Activated CD4-positive, alpha-beta T cell treated with anti-CD3 and anti-CD28 coated beads, Interleukin-2, amount 10 ng/mL, durations not matched to agents 7 days and 5 days (primary cell): Measurements from ENCODE around the gene FMN1. TPM values are rescaled to one million over a fixed set of nuclear protein-coding genes. Genes with fewer than 3 reads are reported as not detected.

Source experiments
- CTCF ChIA-PET: fragments of 350-600 bp; sonication (Branson Sonifier 250); formaldehyde crosslinking; loops from one replicate; lab custom pipeline; 2021; ENCODE audit warnings: antibody characterized with exemption; lab: Charles Lee
- POLR2A ChIA-PET: fragments of 350-600 bp; sonication (Branson Sonifier 250); formaldehyde crosslinking; loops from one replicate; lab custom pipeline; 2021; ENCODE audit warnings: antibody characterized with exemption; lab: Charles Lee
- DNase-seq: peaks from one replicate; pipeline ENCODE4 v3.0.0-alpha.2; 2020
- H3K27ac Mint-ChIP-seq: one replicate; pipeline ENCODE4 v1.8.0; 2021; ENCODE audit warnings: mild to moderate bottlenecking, moderate library complexity, mixed read lengths
- H3K27me3 Mint-ChIP-seq: one replicate; pipeline ENCODE4 v1.8.0; 2021; ENCODE audit warnings: mixed read lengths
- H3K36me3 Mint-ChIP-seq: one replicate; pipeline ENCODE4 v1.8.0; 2021; ENCODE audit warnings: low read depth, mixed read lengths
- H3K4me1 Mint-ChIP-seq: one replicate; pipeline ENCODE4 v1.8.0; 2021; ENCODE audit warnings: mixed read lengths
- H3K4me3 Mint-ChIP-seq: one replicate; pipeline ENCODE4 v1.8.0; 2021; ENCODE audit warnings: mild to moderate bottlenecking, moderate library complexity, mixed read lengths
- H3K9me3 Mint-ChIP-seq: one replicate; pipeline ENCODE4 v1.8.0; 2021; ENCODE audit warnings: mixed read lengths
- total RNA-seq, 2 experiments: library from RNA; stranded (reverse); gene quantifications; one replicate each; pipeline ENCODE4 v1.2.3, GENCODE V29; 2021

FMN1 gene
- total RNA-seq, 2 experiments from 2014 or later, result 0.04 to 0.12 TPM

DNA sequence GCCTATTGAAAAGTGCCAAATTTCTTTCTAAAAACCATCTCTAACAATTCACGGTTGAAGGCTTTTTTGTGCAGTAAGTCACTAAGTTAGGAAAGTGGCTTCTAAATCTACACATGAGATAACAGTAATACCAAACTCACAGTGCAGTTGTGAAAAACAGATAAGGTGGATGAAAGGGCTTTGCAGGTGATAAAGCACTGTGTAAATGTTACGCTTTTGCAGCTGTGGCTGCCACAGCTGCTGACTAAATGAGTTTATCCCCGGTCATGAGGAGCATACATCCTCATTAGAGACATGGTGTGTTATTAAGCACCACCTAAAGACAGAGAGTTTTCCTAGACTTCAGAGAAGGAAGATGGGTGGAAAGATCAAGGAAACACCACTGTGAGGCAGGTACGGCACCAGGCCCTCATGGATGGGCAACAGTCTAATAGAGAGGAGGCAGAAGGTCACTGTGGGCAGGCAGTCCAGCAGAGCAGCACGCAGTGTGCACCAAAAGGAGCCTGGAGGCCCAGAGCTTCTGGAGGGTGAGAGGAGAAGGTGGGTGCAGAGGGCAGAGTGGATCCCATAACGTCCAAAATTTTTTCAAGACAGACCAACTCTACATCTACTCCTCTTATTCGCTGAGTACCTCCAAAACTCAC, 68.5 kb downstream of the FMN1 start:
- POLR2A ChIA-PET, result no interaction called here
- no peak for DNase-seq
- CTCF ChIA-PET, result no interaction called here
- Mint-ChIP-seq H3K36me3 (no peaks in the 10 kb centered on the region), H3K27me3 (no peaks in the 10 kb centered on the region), H3K4me3 (no peak overlapping the region), H3K4me1 (peaks cover 18% of the 10 kb centered on the region), H3K27ac (peak overlapping the region; percentile 36), H3K9me3 (peaks cover 7% of the 10 kb centered on the region)

DNA sequence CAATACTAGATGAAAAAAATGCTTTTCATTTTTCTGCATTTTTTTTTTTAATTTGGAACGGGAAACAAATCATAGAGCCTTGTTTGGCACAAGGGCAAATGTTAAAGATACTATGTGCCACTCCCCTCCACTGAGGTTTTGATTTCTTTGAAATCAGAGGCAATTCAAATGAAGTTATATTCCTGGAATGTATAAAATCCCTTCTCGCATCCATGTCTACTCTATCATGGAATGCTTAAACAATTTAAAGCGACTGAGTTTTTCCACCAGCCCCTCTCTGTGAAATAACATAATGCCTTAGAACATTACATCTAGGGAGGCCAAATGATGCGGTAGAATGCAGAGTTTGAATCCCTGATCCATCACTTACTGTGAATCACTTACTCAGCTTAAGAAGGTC, 69.7 kb downstream of the FMN1 start:
- ChIA-PET POLR2A (no interaction called here), CTCF (interaction anchor here (1.1 kb wide), 1 partner anchor 17 kb away, joined by 3 read pairs; no protein-coding TSS in a partner anchor)
- Mint-ChIP-seq H3K27me3 (peaks cover 1% of the 10 kb centered on the region), H3K36me3 (no peaks in the 10 kb centered on the region), H3K27ac (no peak overlapping the region), H3K4me3 (no peak overlapping the region), H3K9me3 (peaks cover 7% of the 10 kb centered on the region), H3K4me1 (peaks cover 18% of the 10 kb centered on the region)
- no peak for DNase-seq

GRCh38 chr15:33124279-33124678, 70.2 kb downstream of the FMN1 start:
- Mint-ChIP-seq H3K4me1 (peaks cover 18% of the 10 kb centered on the region), H3K4me3 (no peak overlapping the region), H3K27me3 (peaks cover 4% of the 10 kb centered on the region), H3K27ac (no peak overlapping the region), H3K36me3 (no peaks in the 10 kb centered on the region), H3K9me3 (peaks cover 7% of the 10 kb centered on the region)
- CTCF ChIA-PET, result interaction anchor here (1.1 to 1.6 kb wide), 2 partner anchors 13 to 17 kb away, joined by 3 read pairs; no protein-coding TSS in a partner anchor
- POLR2A ChIA-PET, result no interaction called here
- DNase-seq, result no peak

DNA sequence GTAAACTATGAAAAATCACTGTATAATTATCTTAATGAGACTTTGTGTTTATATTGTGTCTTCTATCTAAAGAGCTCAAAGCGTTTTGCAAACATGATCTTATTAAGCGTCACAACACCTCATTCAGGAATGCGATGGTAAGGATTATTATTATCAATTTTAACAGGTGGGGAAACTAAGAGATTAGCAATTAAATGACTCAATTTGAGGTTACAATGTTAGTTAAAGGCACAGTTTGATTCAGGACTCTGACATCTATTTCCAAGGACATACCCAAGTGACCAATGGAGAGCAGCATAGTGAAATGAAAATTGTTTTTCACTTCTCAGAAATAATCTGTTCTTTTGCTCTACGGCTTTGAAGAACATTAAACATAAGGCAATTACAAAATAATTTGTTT, 74.6 kb downstream of the FMN1 start:
- CTCF ChIA-PET, result no interaction called here
- DNase-seq, result no peak
- no peaks in the 10 kb centered on the region for H3K4me1 Mint-ChIP-seq
- H3K9me3 Mint-ChIP-seq, result no peaks in the 10 kb centered on the region
- POLR2A ChIA-PET, result no interaction called here
- H3K36me3 Mint-ChIP-seq, result no peaks in the 10 kb centered on the region
- H3K4me3 Mint-ChIP-seq, result no peak overlapping the region
- H3K27me3 Mint-ChIP-seq, result peaks cover 13% of the 10 kb centered on the region
- H3K27ac Mint-ChIP-seq, result no peak overlapping the region

DNA sequence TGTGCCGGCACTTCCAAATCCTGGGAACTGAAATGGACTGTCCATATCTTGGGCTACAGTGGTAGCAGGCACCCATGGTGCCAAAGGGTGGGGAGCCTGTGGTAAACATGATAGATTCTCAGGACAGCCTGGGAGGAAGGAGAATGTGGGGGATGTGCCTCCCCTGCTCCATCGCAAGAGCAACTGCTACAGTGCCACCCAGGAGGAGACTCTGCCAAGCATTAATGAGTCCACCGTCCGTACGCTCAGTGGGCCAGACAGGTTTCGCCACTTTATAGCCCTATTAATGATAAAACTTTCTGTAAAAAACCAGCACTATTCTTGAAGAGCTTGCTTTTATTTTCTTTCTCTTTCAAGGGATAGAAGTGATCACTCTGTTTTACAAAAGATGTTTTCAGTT, 75.2 kb downstream of the FMN1 start:
- Mint-ChIP-seq H3K36me3 (no peaks in the 10 kb centered on the region), H3K4me3 (no peak overlapping the region), H3K27ac (no peak overlapping the region), H3K27me3 (peaks cover 13% of the 10 kb centered on the region), H3K9me3 (no peaks in the 10 kb centered on the region), H3K4me1 (no peaks in the 10 kb centered on the region)
- ChIA-PET CTCF (no interaction called here), POLR2A (no interaction called here)
- DNase-seq, result no peak

- Mint-ChIP-seq H3K9me3 (no peaks in the 10 kb centered on the region), H3K27ac (no peak overlapping the region), H3K4me1 (no peaks in the 10 kb centered on the region), H3K4me3 (no peak overlapping the region), H3K27me3 (peaks cover 13% of the 10 kb centered on the region), H3K36me3 (no peaks in the 10 kb centered on the region)
- no peak for DNase-seq
- POLR2A ChIA-PET, result no interaction called here
- CTCF ChIA-PET, result no interaction called here
These were observed 78.3 kb downstream of the FMN1 start for GRCh38 chr15:33116198-33116597.

DNA sequence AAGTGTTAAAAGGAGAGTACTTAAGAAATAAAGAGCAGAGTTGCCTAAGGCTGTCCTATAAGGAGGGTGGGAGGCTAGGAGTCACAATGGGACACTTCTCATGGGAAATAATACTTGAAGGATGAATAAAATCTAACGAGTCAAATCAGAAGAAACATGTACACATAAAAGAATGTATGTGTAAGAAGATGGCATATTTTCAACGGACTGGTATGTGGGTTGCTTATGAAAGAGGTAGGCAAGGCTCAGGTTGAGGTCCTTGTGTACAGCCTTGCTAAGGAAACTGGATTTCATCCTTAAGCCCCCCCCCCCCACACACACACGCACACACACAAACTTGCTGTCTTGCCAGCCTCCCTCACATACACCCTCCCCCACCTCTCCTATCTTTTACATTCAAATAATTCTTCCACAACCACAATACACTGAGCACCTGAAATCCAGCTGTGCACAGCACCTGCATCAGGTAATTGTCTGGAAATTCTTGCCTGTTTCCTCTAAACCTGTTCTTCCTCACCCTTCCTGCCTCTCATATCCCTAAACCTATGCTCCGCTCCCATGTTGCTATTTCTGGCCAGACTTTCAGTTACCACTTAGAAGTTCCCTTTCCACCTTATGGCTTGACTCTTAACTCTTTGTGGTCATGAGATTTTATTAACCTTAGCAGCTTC, 79.2 kb downstream of the FMN1 start:
- ChIA-PET CTCF (no interaction called here), POLR2A (no interaction called here)
- H3K4me3 Mint-ChIP-seq, result no peak overlapping the region
- no peak overlapping the region for H3K27ac Mint-ChIP-seq
- peaks cover 13% of the 10 kb centered on the region for H3K27me3 Mint-ChIP-seq
- H3K9me3 Mint-ChIP-seq, result no peaks in the 10 kb centered on the region
- no peaks in the 10 kb centered on the region for H3K36me3 Mint-ChIP-seq
- no peak for DNase-seq
- no peaks in the 10 kb centered on the region for H3K4me1 Mint-ChIP-seq

- H3K36me3 Mint-ChIP-seq, result no peaks in the 10 kb centered on the region
- peaks cover 10% of the 10 kb centered on the region for H3K27me3 Mint-ChIP-seq
- no peak for DNase-seq
- no peak overlapping the region for H3K4me3 Mint-ChIP-seq
- H3K4me1 Mint-ChIP-seq, result no peaks in the 10 kb centered on the region
- CTCF ChIA-PET, result no interaction called here
- no peak overlapping the region for H3K27ac Mint-ChIP-seq
- POLR2A ChIA-PET, result no interaction called here
- no peaks in the 10 kb centered on the region for H3K9me3 Mint-ChIP-seq
These were observed 80.2 kb downstream of the FMN1 start for GRCh38 chr15:33114374-33114717.

GRCh38 chr15:33113666-33114373, 80.7 kb downstream of the FMN1 start:
- Mint-ChIP-seq H3K36me3 (no peaks in the 10 kb centered on the region), H3K27ac (no peak overlapping the region), H3K9me3 (no peaks in the 10 kb centered on the region), H3K27me3 (peaks cover 8% of the 10 kb centered on the region), H3K4me1 (no peaks in the 10 kb centered on the region), H3K4me3 (no peak overlapping the region)
- POLR2A ChIA-PET, result no interaction called here
- CTCF ChIA-PET, result interaction anchor here (1.2 kb wide), 1 partner anchor 24 kb away, joined by 3 read pairs; no protein-coding TSS in a partner anchor
- DNase-seq, result no peak

DNA sequence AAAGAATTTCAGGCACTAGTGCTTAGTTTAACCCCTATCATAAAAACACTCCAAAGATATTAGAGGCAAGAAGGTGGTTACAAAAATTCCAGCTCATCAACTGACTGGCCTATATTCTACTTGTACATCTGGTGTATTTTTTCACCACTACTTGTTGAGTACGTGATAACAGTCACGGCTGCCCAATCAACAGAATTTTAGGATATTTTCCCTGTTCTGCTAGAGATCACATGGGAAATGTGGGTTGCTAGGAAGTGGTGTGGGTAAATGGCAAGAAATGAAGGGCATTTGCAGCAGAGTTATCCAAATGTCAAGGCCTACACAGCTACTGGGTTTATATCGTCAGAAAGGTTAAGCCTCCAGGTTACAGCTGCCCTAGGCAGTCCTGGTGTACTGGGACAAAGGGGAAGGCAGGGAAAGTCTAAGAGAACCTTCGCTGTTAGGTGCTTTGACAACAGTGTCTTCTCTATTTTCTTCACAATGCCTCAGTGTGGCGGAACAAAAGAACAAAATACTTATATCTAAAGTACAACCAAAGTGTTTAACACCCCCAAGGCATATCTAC, 81.9 kb downstream of the FMN1 start:
- H3K27me3 Mint-ChIP-seq, result peaks cover 7% of the 10 kb centered on the region
- no peaks in the 10 kb centered on the region for H3K36me3 Mint-ChIP-seq
- no peak for DNase-seq
- no peak overlapping the region for H3K4me3 Mint-ChIP-seq
- no peak overlapping the region for H3K27ac Mint-ChIP-seq
- no peaks in the 10 kb centered on the region for H3K9me3 Mint-ChIP-seq
- H3K4me1 Mint-ChIP-seq, result no peaks in the 10 kb centered on the region
- ChIA-PET CTCF (no interaction called here), POLR2A (no interaction called here)

DNA sequence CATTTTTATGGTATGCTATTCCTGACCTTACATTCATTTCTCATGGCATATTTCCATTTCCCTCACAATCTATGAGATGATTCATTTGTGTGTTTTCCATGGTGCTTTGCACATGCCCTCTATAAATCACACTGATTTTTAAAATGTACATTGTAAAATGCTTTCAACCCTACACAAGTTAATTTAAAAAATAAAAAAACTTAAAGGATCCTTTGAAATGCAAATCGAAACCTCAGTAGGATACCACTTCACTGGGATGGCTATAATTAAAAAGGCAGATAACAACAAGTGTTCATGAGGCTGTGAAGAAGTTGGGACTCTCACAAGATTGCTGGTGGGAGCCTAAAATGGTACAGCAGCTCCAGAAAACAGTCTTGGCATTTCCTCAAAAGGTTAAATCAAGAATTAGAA, 83.5 kb downstream of the FMN1 start:
- Mint-ChIP-seq H3K4me1 (no peaks in the 10 kb centered on the region), H3K27me3 (peaks cover 8% of the 10 kb centered on the region), H3K27ac (no peak overlapping the region), H3K36me3 (no peaks in the 10 kb centered on the region), H3K9me3 (no peaks in the 10 kb centered on the region), H3K4me3 (no peak overlapping the region)
- POLR2A ChIA-PET, result no interaction called here
- CTCF ChIA-PET, result no interaction called here
- DNase-seq, result no peak

GRCh38 chr15:33109345-33109744, 85.2 kb downstream of the FMN1 start:
- no peak overlapping the region for H3K4me3 Mint-ChIP-seq
- peaks cover 6% of the 10 kb centered on the region for H3K4me1 Mint-ChIP-seq
- ChIA-PET CTCF (interaction anchor here (0.6 kb wide), 1 partner anchor 12 kb away, joined by 3 read pairs; no protein-coding TSS in a partner anchor), POLR2A (no interaction called here)
- no peak overlapping the region for H3K27ac Mint-ChIP-seq
- no peak for DNase-seq
- peaks cover 8% of the 10 kb centered on the region for H3K27me3 Mint-ChIP-seq
- H3K9me3 Mint-ChIP-seq, result no peaks in the 10 kb centered on the region
- H3K36me3 Mint-ChIP-seq, result no peaks in the 10 kb centered on the region

DNA sequence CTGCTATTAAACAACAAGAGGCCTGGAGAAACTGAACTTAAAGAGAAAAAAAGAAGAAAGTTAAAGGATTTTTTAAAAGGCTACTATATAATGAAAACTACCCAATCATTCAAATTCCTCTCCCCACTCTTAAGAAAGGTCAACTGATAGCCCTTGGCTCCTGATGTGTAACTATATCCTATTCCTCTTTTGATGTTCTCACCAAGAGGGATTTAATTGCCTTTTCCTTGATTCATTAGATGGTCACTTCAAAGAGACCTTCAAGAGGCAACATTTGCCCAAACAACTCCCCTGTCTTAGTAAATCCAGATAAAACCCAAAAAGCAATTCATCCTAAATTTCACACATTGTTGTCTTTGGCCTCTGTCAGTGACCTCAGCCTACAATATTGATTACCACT, 86.0 kb downstream of the FMN1 start:
- CTCF ChIA-PET, result no interaction called here
- H3K4me1 Mint-ChIP-seq, result peaks cover 13% of the 10 kb centered on the region

More for the DNA sequence above, 86.0 kb downstream of the FMN1 start:
- H3K27me3 Mint-ChIP-seq, result peaks cover 8% of the 10 kb centered on the region
- H3K9me3 Mint-ChIP-seq, result no peaks in the 10 kb centered on the region
- DNase-seq, result no peak
- no peak overlapping the region for H3K27ac Mint-ChIP-seq
- H3K4me3 Mint-ChIP-seq, result no peak overlapping the region
- POLR2A ChIA-PET, result no interaction called here
- H3K36me3 Mint-ChIP-seq, result no peaks in the 10 kb centered on the region
